ENCODE measurements around the gene SCN1B. TPM values are rescaled to one million over a fixed set of nuclear protein-coding genes. Genes with fewer than 3 reads are reported as not detected.

SCN1B gene
- total RNA-seq, 1 donor from 2014 or later, result 1.3 TPM

GRCh38 chr19:35052599-35053190 lies 22.4 kb downstream of the SCN1B start:
- no peak overlapping the region for H3K4me3 ChIP-seq (ENCODE audit: low read depth, low read length)
- DNase-seq (ENCODE audit: low read depth), result no peak
- no peak for TF ChIP-seq CTCF (conservative IDR thresholded peaks at IDR 0.05; ENCODE audit: low read depth, low read length)

- no peak for TF ChIP-seq CTCF (conservative IDR thresholded peaks at IDR 0.05; ENCODE audit: low read depth, low read length)
- H3K4me3 ChIP-seq (ENCODE audit: low read depth, low read length), result no peak overlapping the region
- DNase-seq (ENCODE audit: low read depth), result no peak
These were observed 23.5 kb downstream of the SCN1B start for GRCh38 chr19:35053667-35054293.

- DNase-seq (ENCODE audit: low read depth), result no peak
- TF ChIP-seq CTCF (conservative IDR thresholded peaks at IDR 0.05; ENCODE audit: low read depth, low read length), result no peak
- no peak overlapping the region for H3K4me3 ChIP-seq (ENCODE audit: low read depth, low read length)
These were observed 24.4 kb downstream of the SCN1B start for GRCh38 chr19:35054626-35055025.

GRCh38 chr19:35055715-35056179 lies 25.5 kb downstream of the SCN1B start:
- no peak overlapping the region for H3K4me3 ChIP-seq (ENCODE audit: low read depth, low read length)
- peak; percentile 48 for TF ChIP-seq CTCF (conservative IDR thresholded peaks at IDR 0.05; ENCODE audit: low read depth, low read length)
- DNase-seq (ENCODE audit: low read depth), result no peak

- TF ChIP-seq CTCF (conservative IDR thresholded peaks at IDR 0.05; ENCODE audit: low read depth, low read length), result no peak
- H3K4me3 ChIP-seq (ENCODE audit: low read depth, low read length), result no peak overlapping the region
- no peak for DNase-seq (ENCODE audit: low read depth)
These were observed 26.3 kb downstream of the SCN1B start for GRCh38 chr19:35056513-35057063.

GRCh38 chr19:35058370-35058769 lies 28.1 kb downstream of the SCN1B start:
- no peak overlapping the region for H3K4me3 ChIP-seq (ENCODE audit: low read depth, low read length)
- no peak for DNase-seq (ENCODE audit: low read depth)
- no peak for TF ChIP-seq CTCF (conservative IDR thresholded peaks at IDR 0.05; ENCODE audit: low read depth, low read length)

All from epithelial cell of proximal tubule (primary cell).